Nephron (organoid): ENCODE data around the gene PHF13.

ENCODE experiments used
- H3K27ac Mint-ChIP-seq, 3 experiments: 2 replicates each; pipeline ENCODE4 v1.8.0; 2020; ENCODE audit warnings: mixed read lengths in 3 of 3, mild to moderate bottlenecking in 2 of 3, moderate library complexity in 1 of 3
- H3K27me3 Mint-ChIP-seq: 2 replicates; pipeline ENCODE4 v1.8.0; 2021; ENCODE audit warnings: low read depth, mild to moderate bottlenecking, moderate library complexity, mixed read lengths
- H3K36me3 Mint-ChIP-seq: 2 replicates; pipeline ENCODE4 v1.8.0; 2020; ENCODE audit warnings: low read depth, mixed read lengths
- H3K4me1 Mint-ChIP-seq: 2 replicates; pipeline ENCODE4 v1.8.0; 2020; ENCODE audit warnings: mixed read lengths
- H3K4me3 Mint-ChIP-seq, 3 experiments: 2 replicates each; pipeline ENCODE4 v1.8.0; 2020; ENCODE audit warnings: mild to moderate bottlenecking in 3 of 3, mixed read lengths in 3 of 3, moderate library complexity in 2 of 3
- H3K9me3 Mint-ChIP-seq: 2 replicates; pipeline ENCODE4 v1.8.0; 2020; ENCODE audit warnings: mixed read lengths
- CTCF ChIP-seq, 3 experiments: fragments of 200-600 bp; sonication (generic); IDR thresholded peaks; one replicate each; pipeline ENCODE4 v1.5.0; 2021; ENCODE audit warnings: antibody characterized with exemption in 3 of 3; ENCODE audit not compliant: unreplicated experiment in 3 of 3

PHF13 gene

GRCh38 chr1:6574025-6574620 is 39.4 kb upstream of the PHF13 start:
- H3K27ac Mint-ChIP-seq, result no peak overlapping the region
- peaks cover 10% of the 10 kb centered on the region for H3K27me3 Mint-ChIP-seq
- H3K9me3 Mint-ChIP-seq, result no peaks in the 10 kb centered on the region
- no peak overlapping the region for H3K4me3 Mint-ChIP-seq
- no peak for TF ChIP-seq CTCF (IDR thresholded peaks at IDR 0.05; ENCODE audit: unreplicated experiment in 3 of 3)
- peaks cover 1% of the 10 kb centered on the region for H3K4me1 Mint-ChIP-seq
- H3K36me3 Mint-ChIP-seq, result no peaks in the 10 kb centered on the region

- Mint-ChIP-seq H3K27ac (no peak overlapping the region), H3K9me3 (no peaks in the 10 kb centered on the region), H3K4me1 (peaks cover 8% of the 10 kb centered on the region), H3K27me3 (peaks cover 5% of the 10 kb centered on the region), H3K4me3 (no peak overlapping the region), H3K36me3 (no peaks in the 10 kb centered on the region)
- TF ChIP-seq CTCF (IDR thresholded peaks at IDR 0.05; ENCODE audit: unreplicated experiment in 3 of 3), result no peak
Observed at GRCh38 chr1:6574818-6575217, 38.7 kb upstream of the PHF13 start.

GRCh38 chr1:6577831-6578525 is 35.6 kb upstream of the PHF13 start:
- no peak for TF ChIP-seq CTCF (IDR thresholded peaks at IDR 0.05; ENCODE audit: unreplicated experiment in 3 of 3)
- Mint-ChIP-seq H3K36me3 (no peaks in the 10 kb centered on the region), H3K4me1 (peaks cover 27% of the 10 kb centered on the region), H3K9me3 (no peaks in the 10 kb centered on the region), H3K4me3 (peak overlapping the region; percentile 41 to 62 (median 56)), H3K27me3 (no peaks in the 10 kb centered on the region), H3K27ac (no peak overlapping the region)

- Mint-ChIP-seq H3K9me3 (no peaks in the 10 kb centered on the region), H3K27me3 (no peaks in the 10 kb centered on the region), H3K4me3 (peak overlapping the region; percentile 94 to 97 (median 95)), H3K4me1 (peaks cover 27% of the 10 kb centered on the region), H3K36me3 (no peaks in the 10 kb centered on the region), H3K27ac (peak overlapping the region in 2 of 3 experiments; percentile 95 to 97)
- no peak for TF ChIP-seq CTCF (IDR thresholded peaks at IDR 0.05; ENCODE audit: unreplicated experiment in 3 of 3)
Observed at GRCh38 chr1:6578624-6579373, 34.7 kb upstream of the PHF13 start.

GRCh38 chr1:6579374-6580118 is 34.0 kb upstream of the PHF13 start, which contains the start of gene ZBTB48:
Gene ZBTB48 (plus strand): TSS chr1:6579994. CDS start chr1:6580610, 616 bp downstream.
- Mint-ChIP-seq H3K27me3 (no peaks in the 10 kb centered on the region), H3K4me3 (peak within 1 kb of the TSS; percentile 94 to 97 (median 95)), H3K36me3 (peaks cover 2% of the 10 kb centered on the region), H3K4me1 (peaks cover 27% of the 10 kb centered on the region), H3K27ac (peak within 1 kb of the TSS; percentile 84 to 97 (median 95)), H3K9me3 (no peaks in the 10 kb centered on the region)
- TF ChIP-seq CTCF (IDR thresholded peaks at IDR 0.05; ENCODE audit: unreplicated experiment in 3 of 3), result no peak
